ENCODE measurements around the gene CEP170B.

DNA sequence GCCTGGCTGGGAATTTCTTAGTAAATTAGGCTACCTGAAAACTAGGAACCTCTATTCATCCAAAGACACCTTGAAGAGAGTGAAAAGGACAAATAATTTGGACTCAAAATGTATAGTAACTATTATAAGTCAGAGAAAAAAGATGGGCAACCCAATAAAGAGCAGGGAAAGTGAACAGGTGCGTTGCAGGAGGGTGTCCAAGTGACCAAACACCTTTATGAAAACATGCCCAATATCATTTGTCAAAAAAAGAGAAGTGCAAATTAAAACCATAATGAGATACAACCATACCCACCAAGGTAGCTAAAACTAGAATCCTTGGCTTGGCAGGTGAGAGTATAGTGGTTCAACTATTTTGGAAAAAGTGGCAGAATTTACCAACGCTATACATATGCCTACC lies 34.7 kb downstream of the CEP170B start:
- TF ChIP-seq, protein P1, sequence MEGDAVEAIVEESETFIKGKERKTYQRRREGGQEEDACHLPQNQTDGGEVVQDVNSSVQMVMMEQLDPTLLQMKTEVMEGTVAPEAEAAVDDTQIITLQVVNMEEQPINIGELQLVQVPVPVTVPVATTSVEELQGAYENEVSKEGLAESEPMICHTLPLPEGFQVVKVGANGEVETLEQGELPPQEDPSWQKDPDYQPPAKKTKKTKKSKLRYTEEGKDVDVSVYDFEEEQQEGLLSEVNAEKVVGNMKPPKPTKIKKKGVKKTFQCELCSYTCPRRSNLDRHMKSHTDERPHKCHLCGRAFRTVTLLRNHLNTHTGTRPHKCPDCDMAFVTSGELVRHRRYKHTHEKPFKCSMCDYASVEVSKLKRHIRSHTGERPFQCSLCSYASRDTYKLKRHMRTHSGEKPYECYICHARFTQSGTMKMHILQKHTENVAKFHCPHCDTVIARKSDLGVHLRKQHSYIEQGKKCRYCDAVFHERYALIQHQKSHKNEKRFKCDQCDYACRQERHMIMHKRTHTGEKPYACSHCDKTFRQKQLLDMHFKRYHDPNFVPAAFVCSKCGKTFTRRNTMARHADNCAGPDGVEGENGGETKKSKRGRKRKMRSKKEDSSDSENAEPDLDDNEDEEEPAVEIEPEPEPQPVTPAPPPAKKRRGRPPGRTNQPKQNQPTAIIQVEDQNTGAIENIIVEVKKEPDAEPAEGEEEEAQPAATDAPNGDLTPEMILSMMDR (IDR thresholded peaks at IDR 0.05; ENCODE audit: low read length): no peak
- TF ChIP-seq EZH2 (IDR thresholded peaks at IDR 0.05; ENCODE audit: borderline replicate concordance, low read length): no peak
